HL-60 (cell line): ENCODE data around the gene FKBP7.

ENCODE experiments used
- DNase-seq, 2 experiments: peaks; one replicate each; pipeline ENCODE4 v3.0.0-alpha.2; 2010 to 2020; ENCODE audit warnings: low read depth in 1 of 2, low spot score in 1 of 2
- H3K27ac ChIP-seq: fragments of 250-450 bp; sonication (Bioruptor Pico); replicated peaks from 2 replicates; pipeline ENCODE4 v1.5.1; 2020; ENCODE audit warnings: mild to moderate bottlenecking, moderate library complexity
- H3K27me3 ChIP-seq: fragments of 250-450 bp; sonication (Bioruptor Pico); 2 replicates; pipeline ENCODE4 v1.5.1; 2021; ENCODE audit warnings: mild to moderate bottlenecking, moderate library complexity; ENCODE audit not compliant: insufficient read depth, poor library complexity, severe bottlenecking
- H3K4me3 ChIP-seq: replicated peaks from 2 replicates; pipeline ENCODE4 v1.5.1; 2011; ENCODE audit warnings: mild to moderate bottlenecking, control low read depth, low read length; ENCODE audit not compliant: insufficient read depth
- GABPA ChIP-seq: IDR thresholded peaks from 2 replicates; pipeline ENCODE4 v1.6.1; 2012; ENCODE audit warnings: low read depth
- POLR2AphosphoS5 ChIP-seq: IDR thresholded peaks from 2 replicates; pipeline ENCODE4 v1.6.1; 2012; ENCODE audit warnings: low read depth
- REST ChIP-seq: IDR thresholded peaks from 2 replicates; pipeline ENCODE4 v1.6.1; 2012; ENCODE audit warnings: low read depth; ENCODE audit not compliant: insufficient replicate concordance
- SPI1 ChIP-seq: IDR thresholded peaks from 2 replicates; pipeline ENCODE4 v1.6.1; 2012; ENCODE audit warnings: low read depth, mild to moderate bottlenecking, borderline replicate concordance
- TF ChIP-seq, protein P1 (sequence below): IDR thresholded peaks from one replicate; pipeline ENCODE4 v1.5.1; 2011; ENCODE audit warnings: low read length, control low read depth, inconsistent platforms; ENCODE audit not compliant: insufficient read depth

The FKBP7 gene

GRCh38 chr2:178485356-178485755, 7.0 kb upstream of the FKBP7 start:
- Histone ChIP-seq H3K4me3 (no peak overlapping the region), H3K27ac (no peak overlapping the region), H3K27me3 (no peaks in the 10 kb centered on the region)
- DNase-seq = no peak
- TF ChIP-seq POLR2AphosphoS5 (no peak), SPI1 (no peak), GABPA (no peak), REST (no peak)
- TF ChIP-seq, protein P1, sequence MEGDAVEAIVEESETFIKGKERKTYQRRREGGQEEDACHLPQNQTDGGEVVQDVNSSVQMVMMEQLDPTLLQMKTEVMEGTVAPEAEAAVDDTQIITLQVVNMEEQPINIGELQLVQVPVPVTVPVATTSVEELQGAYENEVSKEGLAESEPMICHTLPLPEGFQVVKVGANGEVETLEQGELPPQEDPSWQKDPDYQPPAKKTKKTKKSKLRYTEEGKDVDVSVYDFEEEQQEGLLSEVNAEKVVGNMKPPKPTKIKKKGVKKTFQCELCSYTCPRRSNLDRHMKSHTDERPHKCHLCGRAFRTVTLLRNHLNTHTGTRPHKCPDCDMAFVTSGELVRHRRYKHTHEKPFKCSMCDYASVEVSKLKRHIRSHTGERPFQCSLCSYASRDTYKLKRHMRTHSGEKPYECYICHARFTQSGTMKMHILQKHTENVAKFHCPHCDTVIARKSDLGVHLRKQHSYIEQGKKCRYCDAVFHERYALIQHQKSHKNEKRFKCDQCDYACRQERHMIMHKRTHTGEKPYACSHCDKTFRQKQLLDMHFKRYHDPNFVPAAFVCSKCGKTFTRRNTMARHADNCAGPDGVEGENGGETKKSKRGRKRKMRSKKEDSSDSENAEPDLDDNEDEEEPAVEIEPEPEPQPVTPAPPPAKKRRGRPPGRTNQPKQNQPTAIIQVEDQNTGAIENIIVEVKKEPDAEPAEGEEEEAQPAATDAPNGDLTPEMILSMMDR = no peak

DNA sequence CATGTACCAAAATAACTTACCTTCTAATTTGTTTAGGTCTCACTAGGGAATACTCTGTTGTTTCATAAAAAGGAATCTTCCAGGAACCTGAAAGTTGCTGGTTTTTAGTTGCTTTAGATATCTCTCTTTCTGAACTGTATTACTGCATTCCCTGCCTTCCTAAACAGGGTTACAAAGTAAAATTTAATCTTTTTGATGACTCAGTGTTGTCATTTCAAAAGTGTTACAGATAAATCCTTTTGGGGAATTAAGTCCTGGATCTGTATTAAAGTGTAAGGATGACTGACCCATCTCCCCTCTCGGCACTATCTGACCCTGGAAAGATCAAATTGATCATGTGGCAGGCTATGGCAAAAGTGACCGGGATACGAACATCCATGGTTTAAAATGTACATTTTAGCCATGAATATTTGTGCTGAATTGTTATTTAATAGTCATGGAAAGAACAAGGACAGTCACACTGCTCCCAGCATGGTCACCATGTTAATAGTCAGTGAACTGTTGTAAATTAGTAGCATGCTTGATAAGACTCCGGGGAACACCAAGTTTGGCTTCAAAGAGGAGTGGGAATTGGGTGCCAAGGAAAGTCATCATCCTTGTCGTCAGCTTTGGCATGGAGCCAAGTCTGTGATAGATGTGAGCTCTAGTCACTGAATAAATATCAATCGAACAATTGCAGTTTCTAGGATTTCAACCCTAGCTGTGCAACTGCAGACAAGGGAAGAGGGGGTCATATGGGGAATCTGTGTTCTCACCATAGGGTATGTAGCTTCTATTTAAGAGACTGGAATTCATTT, 6.0 kb upstream of the FKBP7 start:
- no peaks in the 10 kb centered on the region for H3K27me3 ChIP-seq
- H3K27ac ChIP-seq = no peak overlapping the region
- no peak overlapping the region for H3K4me3 ChIP-seq
- DNase-seq = no peak
- TF ChIP-seq REST (no peak), SPI1 (no peak), GABPA (no peak), POLR2AphosphoS5 (no peak)
- TF ChIP-seq, protein P1 = no peak

GRCh38 chr2:178482437-178482836, 4.0 kb upstream of the FKBP7 start:
- TF ChIP-seq REST (no peak), SPI1 (no peak), GABPA (no peak), POLR2AphosphoS5 (no peak)
- TF ChIP-seq, protein P1 = no peak
- no peak for DNase-seq
- Histone ChIP-seq H3K27ac (no peak overlapping the region), H3K27me3 (no peaks in the 10 kb centered on the region), H3K4me3 (no peak overlapping the region)
